GM13977 (cell line): ENCODE data around the gene SEMA3F.

Experiments used
- DNase-seq: peaks from one replicate; pipeline ENCODE4 v3.0.0; 2012; ENCODE audit warnings: low spot score
- CTCF ChIP-seq: IDR thresholded peaks from 2 replicates; pipeline ENCODE4 v1.5.1; 2012; ENCODE audit warnings: mild to moderate bottlenecking, control low read depth; ENCODE audit not compliant: insufficient read depth; ENCODE audit errors: extremely low read depth, missing control alignments
- in situ Hi-C: fragments of 300-500 bp; cut with MboI; formaldehyde crosslinking; loops from one replicate; pipeline ENCODE4 v1.12.0; 2022; ENCODE audit warnings: low sequenced_read_pairs, low pct_unique_long_range_greater_than_20kb, mixed read lengths, inconsistent platforms; ENCODE audit not compliant: unreplicated experiment

Gene SEMA3F

GRCh38 chr3:50120364-50121071, 34.6 kb upstream of the SEMA3F start:
- DNase-seq = no peak
- in situ Hi-C loops = no loop called here
- TF ChIP-seq CTCF = no peak

GRCh38 chr3:50121072-50122032, 33.8 kb upstream of the SEMA3F start:
- peak; percentile 78 for TF ChIP-seq CTCF
- peak; percentile 90 for DNase-seq
- in situ Hi-C loops = no loop called here

- TF ChIP-seq CTCF = peak; percentile 6
- DNase-seq = no peak
- in situ Hi-C loops = no loop called here
Measured at GRCh38 chr3:50122071-50122470, 33.1 kb upstream of the SEMA3F start.

- no peak for DNase-seq
- in situ Hi-C loops = no loop called here
- no peak for TF ChIP-seq CTCF
Measured at GRCh38 chr3:50122661-50123391, 32.3 kb upstream of the SEMA3F start.

GRCh38 chr3:50123394-50124051, 31.6 kb upstream of the SEMA3F start:
- DNase-seq = peak; percentile 29
- TF ChIP-seq CTCF = no peak
- in situ Hi-C loops = no loop called here
